KOPT-K1 (cell line): ENCODE data around the gene SCOC.
"Not testable (repeated sequence)": the region's sequence is repeated elsewhere in the genome, so short reads cannot be mapped to it uniquely, and the experiment has no call there.

Experiments
- H3K27ac ChIP-seq: fragments of 200-600 bp; sonication (generic); 2 replicates; pipeline ENCODE4 v1.5.1; 2016; ENCODE audit warnings: antibody characterized with exemption, mild to moderate bottlenecking, low read depth, low read length; ENCODE audit not compliant: poor library complexity, severe bottlenecking
- H3K36me3 ChIP-seq: fragments of 200-600 bp; sonication (generic); 2 replicates; pipeline ENCODE4 v1.5.1; 2017; ENCODE audit warnings: antibody characterized with exemption, mild to moderate bottlenecking, low read length, moderate library complexity; ENCODE audit not compliant: insufficient read depth
- H3K9me3 ChIP-seq: fragments of 200-600 bp; sonication (generic); 2 replicates; pipeline ENCODE4 v1.5.1; 2017; ENCODE audit warnings: antibody characterized with exemption, low read length, mild to moderate bottlenecking; ENCODE audit not compliant: insufficient read depth, poor library complexity, severe bottlenecking

The SCOC gene

DNA sequence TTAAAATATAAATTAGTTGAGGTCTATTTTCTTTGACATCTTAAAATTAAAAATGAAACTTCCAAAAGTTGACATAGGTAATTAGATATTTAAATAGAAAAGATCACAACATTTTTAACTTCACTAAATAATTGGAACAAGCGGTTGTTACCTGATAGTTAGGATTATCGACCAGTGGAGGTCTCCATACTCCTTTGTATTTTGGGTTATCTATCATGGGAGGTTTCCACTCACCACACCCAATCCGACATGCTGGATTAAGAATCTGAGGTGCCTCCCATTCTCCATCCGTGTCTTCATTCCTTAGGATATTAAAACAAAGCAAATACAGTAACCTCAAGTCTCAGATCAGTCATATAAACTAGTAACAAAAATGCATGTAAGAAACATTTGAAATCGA, 22.2 kb downstream of the SCOC start:
- Histone ChIP-seq H3K9me3 (no peaks in the 10 kb centered on the region), H3K36me3 (no peaks in the 10 kb centered on the region; the same call in 1 of the 2 replicates), H3K27ac (no peak overlapping the region)

DNA sequence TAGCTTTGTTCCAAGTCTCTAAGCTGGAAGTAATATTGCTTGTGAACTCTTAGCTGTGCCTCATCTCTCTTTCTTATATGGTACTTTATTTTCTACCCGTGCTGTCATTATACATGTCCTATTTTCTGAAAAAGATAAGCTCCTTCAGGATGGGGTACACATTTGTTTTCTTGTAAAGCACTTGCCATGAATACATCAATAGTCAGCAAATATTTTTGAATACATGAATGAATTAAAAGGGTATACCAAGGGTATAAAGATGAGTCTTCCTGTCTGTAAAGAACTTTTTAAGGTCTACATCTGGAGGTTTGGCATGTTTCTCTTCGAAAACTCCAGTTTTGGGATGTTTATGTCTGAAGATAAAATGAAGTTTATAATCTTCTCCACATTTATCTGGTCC, 26.7 kb downstream of the SCOC start:
- H3K27ac ChIP-seq = no peak overlapping the region
- no peaks in the 10 kb centered on the region for H3K9me3 ChIP-seq
- no peaks in the 10 kb centered on the region for H3K36me3 ChIP-seq

DNA sequence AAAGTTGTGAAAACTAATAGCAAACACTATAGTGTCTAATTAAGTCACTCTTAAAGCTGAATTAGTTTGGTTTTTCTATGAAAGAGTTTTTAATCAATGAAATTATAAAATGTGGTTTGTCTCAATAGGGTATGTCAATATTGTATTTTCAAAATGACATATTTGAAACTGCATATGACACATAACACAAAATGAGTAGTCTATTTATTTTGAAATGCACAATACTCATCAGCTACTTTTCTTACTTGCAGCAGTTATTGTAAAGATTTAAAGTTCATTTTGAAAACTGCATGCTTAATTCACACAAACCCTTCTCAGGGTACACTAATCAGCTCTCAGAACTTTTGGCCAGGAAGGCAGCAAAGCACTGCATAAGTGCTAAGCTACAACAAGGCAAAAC, 32.8 kb downstream of the SCOC start:
- no peak overlapping the region for H3K27ac ChIP-seq

DNA sequence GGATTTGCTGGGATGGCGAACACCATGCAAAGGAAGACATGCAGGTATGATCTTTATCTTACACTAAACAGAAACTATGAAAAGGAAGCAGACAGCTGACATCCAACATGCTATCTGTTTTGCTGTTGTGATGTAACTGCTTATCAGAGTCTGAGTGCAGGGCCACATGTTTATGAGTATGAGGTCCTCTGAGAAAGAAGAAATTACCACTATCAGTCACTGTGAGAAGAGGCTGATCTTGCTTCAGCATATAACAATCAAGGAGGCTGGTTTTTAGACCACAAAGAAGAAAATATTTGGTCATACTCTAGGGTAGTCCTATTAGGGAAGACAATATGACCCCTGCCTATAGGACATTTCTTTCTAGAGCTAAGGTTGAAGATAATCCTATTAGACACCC, 35.5 kb downstream of the SCOC start:
- Histone ChIP-seq H3K9me3 (no peaks in the 10 kb centered on the region), H3K36me3 (no peaks in the 10 kb centered on the region), H3K27ac (no peak overlapping the region)

More for the DNA sequence above, 32.8 kb downstream of the SCOC start:
- Histone ChIP-seq H3K36me3 (no peaks in the 10 kb centered on the region), H3K9me3 (no peaks in the 10 kb centered on the region)

DNA sequence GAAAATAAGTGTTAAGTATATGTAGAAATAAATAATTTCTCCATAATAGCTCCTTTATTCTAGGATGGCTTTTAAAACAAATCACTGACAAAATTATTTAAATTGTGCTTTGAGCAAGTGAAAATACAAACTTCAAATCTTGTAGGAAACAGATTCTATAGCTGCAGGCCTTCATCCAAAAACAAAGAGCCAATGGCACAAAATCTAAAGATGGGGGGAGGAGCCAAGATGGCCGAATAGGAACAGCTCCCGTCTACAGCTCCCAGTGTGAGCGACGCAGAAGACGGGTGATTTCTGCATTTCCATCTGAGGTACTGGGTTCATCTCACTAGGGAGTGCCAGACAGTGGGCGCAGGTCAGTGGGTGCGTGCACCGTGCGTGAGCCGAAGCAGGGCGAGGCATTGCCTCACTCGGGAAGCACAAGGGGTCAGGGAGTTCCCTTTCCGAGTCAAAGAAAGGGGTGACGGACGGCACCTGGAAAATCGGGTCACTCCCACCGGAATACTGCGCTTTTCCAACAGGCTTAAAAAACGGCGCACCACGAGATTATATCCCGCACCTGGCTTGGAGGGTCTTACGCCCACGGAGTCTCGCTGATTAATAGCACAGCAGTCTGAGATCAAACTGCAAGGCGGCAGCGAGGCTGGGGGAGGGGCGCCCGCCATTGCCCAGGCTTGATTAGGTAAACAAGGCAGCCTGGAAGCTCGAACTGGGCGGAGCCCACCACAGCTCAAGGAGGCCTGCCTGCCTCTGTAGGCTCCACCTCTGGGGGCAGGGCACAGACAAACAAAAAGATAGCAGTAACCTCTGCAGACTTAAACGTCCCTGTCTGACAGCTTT, 39.9 kb downstream of the SCOC start:
- H3K27ac ChIP-seq, H3K36me3 ChIP-seq, H3K9me3 ChIP-seq: not testable (repeated sequence)

DNA sequence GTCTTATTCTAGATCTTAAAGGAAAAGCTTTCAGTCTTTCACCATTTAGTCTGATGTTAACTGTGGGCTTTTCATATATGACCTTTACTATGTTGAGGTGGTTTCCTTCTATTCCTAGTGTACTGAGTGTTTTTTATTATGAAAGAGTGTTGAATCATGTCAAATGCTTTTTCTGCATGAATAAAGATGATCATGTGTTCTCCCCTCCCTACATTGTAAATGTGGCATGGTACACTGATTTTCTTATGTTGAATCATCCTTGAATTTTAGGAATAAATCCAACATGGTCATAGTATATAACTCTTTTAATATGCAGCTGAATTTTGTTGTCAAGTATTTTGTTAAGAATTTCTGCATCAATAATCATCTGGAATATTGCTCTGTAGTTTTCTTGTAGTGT, 49.7 kb downstream of the SCOC start:
- H3K9me3 ChIP-seq = no peaks in the 10 kb centered on the region
- H3K36me3 ChIP-seq = no peaks in the 10 kb centered on the region

DNA sequence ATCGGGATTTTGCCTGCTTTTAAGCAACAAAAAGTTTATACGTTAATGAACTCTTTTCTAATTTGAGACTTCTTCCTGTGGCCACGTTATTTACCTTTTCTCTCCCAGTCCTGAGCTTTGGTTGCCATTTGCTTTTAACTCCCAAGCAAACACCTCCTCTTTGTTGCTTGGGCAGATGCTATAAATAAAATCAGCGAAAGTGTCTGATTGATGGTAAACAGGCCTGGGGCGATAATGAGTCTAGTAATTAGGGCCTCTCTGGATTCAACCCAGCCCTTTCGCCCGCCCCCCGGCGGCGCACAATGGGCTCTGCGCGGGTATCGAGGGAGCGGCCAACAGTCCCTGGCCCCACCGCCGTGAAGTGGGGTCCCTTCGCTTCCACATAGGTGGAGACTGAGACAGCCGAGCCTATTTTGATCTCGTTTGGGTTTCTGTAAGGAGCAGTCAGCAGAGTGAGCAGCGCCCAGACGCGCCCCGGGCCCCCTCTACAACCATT, 53.2 kb downstream of the SCOC start:
- Histone ChIP-seq H3K27ac (peak overlapping the region; percentile 66), H3K9me3 (no peaks in the 10 kb centered on the region), H3K36me3 (no peaks in the 10 kb centered on the region)

More for the DNA sequence above, 49.7 kb downstream of the SCOC start:
- H3K27ac ChIP-seq = no peak overlapping the region

DNA sequence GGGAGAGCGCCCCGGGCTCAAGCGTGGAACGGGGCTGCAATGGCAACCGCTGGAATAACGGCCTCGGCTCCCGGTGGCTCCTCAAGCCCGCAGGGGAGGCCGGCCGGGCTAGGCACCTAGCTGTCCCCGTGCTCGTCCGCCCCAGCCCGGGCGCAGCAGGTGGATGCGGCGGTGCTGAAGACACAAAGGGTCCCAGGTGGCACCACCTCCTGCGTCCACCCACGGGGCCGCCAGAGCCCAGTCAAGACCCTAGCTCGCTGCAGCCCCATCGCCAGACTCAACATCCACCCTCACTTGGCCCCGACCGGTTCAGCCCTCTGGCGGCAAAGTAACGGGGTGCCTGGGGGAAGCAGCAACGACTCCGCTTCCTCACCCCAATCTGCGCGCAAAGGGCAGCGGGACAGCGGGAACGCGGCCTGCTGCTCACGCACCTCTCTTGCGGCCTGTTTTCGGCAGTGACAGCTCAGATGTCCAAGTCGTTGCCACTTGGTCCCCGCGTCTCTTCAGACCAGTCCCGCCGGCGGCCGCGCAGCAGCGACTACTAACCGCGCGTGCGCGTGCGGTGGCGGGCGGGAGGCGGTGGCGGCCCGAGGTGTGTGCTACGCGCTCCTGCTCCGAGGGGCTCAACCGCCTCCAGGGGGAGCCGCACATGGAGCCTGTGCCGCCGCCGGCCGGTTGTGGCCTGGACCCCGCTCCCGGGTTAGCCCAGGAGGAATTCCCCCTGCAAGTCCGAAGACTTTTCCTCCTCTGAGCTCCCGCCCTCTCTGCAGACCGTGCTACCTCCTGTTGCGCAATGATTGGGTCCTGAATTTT, 53.9 kb downstream of the SCOC start, which contains the start of gene CLGN:
CLGN (minus strand) TSS at position 543 of the 813 bp plus-strand sequence. CDS start 14,570 bp downstream, outside the sequence.
- H3K27ac ChIP-seq = peak within 1 kb of the TSS; percentile 66
- no peaks in the 10 kb centered on the region for H3K36me3 ChIP-seq
- no peaks in the 10 kb centered on the region for H3K9me3 ChIP-seq

DNA sequence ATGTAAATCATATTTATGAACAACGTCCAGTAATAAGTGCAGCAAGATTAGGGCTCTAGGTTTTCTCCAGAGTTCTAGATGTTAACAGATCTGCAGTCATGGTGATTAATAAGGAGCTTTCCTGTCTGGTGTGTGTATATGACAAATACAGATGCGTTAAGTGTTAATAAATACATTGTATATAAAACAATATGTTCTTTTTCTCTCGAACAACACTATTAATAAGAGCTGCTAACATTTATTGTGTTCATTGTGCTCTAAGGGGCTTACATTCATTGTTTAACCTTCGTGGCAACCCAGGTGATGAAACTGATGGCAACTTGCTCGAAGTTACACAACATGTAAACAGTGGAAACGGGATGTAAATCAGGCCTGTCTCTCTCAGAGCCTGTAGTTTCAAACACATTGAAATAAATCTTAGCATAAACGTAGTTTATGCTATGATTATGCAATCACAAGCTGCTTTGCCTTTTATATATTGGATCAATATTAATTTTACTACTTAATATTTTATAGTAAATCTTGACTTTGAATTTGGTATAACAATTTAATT, 54.5 kb downstream of the SCOC start:
- Histone ChIP-seq H3K36me3 (no peaks in the 10 kb centered on the region), H3K27ac (peak overlapping the region; percentile 66), H3K9me3 (no peaks in the 10 kb centered on the region)
